Measurements from ENCODE around the gene RIN3.

- TF ChIP-seq, protein P1, sequence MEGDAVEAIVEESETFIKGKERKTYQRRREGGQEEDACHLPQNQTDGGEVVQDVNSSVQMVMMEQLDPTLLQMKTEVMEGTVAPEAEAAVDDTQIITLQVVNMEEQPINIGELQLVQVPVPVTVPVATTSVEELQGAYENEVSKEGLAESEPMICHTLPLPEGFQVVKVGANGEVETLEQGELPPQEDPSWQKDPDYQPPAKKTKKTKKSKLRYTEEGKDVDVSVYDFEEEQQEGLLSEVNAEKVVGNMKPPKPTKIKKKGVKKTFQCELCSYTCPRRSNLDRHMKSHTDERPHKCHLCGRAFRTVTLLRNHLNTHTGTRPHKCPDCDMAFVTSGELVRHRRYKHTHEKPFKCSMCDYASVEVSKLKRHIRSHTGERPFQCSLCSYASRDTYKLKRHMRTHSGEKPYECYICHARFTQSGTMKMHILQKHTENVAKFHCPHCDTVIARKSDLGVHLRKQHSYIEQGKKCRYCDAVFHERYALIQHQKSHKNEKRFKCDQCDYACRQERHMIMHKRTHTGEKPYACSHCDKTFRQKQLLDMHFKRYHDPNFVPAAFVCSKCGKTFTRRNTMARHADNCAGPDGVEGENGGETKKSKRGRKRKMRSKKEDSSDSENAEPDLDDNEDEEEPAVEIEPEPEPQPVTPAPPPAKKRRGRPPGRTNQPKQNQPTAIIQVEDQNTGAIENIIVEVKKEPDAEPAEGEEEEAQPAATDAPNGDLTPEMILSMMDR (IDR thresholded peaks at IDR 0.05; ENCODE audit: low read depth, low read length, missing input control): no peak
- TF ChIP-seq TAF1 (conservative IDR thresholded peaks at IDR 0.05) (no peak), SP1 (IDR thresholded peaks at IDR 0.05) (no peak), HNF4A (conservative IDR thresholded peaks at IDR 0.05) (no peak), RAD21 (IDR thresholded peaks at IDR 0.05) (no peak)
Measured at GRCh38 chr14:92704036-92704804, 190.6 kb downstream of the RIN3 start.

Data from liver (tissue), 3 donors.